Measurements from ENCODE around the gene ZNF253. TPM values are rescaled to one million over a fixed set of nuclear protein-coding genes. Genes with fewer than 3 reads are reported as not detected.
"Not testable (repeated sequence)": the region's sequence is repeated elsewhere in the genome, so short reads cannot be mapped to it uniquely, and the experiment has no call there.

Gene ZNF253
- total RNA-seq: 1.9 TPM

- peak; percentile 100 for ATAC-seq
Measured at GRCh38 chr19:19865750-19866610, at the start of gene ZNF253. Gene ZNF253 (plus strand): TSS chr19:19865882. CDS start chr19:19865997, 115 bp downstream.

- ATAC-seq: no peak
Measured at GRCh38 chr19:19816679-19817078, 49.0 kb upstream of the ZNF253 start.

DNA sequence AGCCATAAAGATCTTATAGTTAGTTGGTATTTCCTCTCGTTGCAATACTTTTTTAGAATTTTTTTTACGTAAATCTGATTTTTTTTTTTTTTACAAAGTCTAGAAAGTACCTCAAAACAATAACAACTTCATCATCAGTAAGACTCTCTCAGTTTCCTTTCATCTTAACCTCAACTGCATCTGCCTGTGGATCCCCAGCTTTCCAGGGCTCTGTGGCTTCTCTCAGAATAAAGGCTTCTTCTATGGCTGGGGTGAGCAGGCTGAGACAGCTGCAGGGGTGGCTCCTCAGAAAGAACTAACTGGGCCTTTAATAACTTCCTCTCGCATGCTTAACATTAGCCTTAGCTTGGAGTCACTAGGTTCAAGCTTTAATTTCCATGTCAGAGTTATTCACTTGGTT, 48.3 kb upstream of the ZNF253 start:
- ATAC-seq: no peak

DNA sequence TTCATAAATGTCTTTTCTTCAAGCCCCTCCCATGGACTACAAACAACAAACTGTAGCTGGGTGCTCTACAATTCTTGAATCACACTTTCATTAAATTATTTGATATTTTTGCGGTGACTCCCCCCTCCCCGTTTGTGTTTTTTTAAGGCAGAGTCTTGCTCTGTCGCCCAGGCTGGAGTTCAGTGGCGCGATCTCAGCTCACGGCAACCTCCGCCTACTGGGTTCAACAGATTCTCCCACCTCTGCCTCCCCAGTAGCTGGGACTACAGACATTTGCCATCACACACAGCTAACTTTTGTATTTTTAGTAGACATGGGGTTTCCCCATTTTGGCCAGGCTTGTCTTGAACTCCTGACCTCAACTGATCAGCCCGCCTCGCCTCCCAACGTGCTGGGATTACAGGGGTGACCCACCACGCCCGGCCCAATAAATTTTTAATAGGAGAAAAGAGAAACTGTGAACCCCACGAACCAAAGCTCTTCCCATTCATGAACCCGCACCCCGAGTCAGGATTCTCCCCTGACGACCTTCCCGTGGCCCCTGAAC, 44.8 kb upstream of the ZNF253 start:
- no peak for ATAC-seq

DNA sequence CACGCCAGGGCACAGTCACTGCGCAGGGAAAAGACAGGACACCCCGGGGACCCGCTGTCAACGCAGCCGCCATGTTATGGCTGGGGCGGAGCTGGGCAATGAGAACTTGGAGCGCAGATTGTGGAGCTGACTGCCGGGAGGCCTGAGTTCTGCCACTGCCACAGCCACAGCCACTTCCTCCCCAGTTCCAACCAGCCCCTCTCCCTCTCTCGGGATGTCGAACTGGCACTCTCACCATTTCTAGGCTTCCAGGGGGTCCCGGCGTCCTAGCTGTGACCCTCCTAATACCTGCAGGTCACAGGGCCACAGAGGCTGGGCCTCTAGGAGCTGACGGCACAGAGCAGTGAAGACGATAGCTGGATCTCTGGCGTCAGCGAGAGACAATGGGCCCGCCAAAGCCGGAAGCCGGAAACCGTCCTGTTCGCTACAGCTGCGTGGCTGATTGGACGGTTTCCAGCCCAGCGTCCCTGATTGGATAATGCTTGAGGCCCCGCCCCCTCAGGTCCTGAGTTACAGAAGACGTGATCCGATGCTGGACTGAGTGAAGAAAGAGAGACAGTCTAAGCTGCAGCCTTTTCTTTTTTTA, 44.2 kb upstream of the ZNF253 start, which contains the start of gene ZNF506:
ZNF506 (minus strand) TSS at position 385 of the 586 bp plus-strand sequence; CDS start at position 238, 147 bp downstream.
- ATAC-seq: peak; percentile 100

DNA sequence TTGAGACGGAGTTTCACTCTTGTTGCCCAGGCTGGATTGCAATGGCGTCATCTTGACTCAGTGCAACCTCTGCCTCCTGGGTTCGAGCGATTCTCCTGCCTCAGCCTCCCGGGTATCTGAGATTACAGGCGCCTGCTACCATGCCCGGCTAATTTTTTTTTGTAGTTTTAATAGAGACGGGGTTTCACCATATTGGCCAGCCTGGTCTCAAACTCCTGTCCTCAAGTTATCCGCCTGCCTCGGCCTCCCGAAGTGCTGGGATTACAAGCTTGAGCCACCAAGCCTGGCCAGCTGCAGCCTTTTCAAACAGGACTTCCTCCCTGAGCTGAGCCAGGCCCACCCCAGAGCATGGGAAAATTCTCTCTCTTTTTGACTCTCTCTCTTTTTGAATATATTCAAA, 43.7 kb upstream of the ZNF253 start:
- not testable (repeated sequence) for ATAC-seq

DNA sequence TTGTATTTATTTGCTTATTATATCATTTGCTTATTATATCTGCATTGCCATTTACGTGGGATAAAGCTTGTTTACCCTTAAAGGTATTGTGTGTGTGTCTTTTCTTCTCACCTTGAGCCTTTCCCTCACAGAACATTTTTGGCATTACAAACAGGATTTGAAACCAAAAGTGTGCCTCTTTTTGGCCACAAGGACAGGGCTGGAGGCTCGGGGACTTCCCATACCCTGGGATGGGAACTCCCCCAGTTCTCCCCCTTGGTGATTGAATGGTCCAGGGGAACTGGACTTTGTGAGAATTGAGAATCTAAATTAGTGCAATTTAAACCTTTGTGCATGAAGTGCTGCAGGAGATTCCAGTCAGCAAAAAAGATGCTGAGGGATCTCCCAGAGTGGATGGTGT, 41.8 kb upstream of the ZNF253 start:
- no peak for ATAC-seq

DNA sequence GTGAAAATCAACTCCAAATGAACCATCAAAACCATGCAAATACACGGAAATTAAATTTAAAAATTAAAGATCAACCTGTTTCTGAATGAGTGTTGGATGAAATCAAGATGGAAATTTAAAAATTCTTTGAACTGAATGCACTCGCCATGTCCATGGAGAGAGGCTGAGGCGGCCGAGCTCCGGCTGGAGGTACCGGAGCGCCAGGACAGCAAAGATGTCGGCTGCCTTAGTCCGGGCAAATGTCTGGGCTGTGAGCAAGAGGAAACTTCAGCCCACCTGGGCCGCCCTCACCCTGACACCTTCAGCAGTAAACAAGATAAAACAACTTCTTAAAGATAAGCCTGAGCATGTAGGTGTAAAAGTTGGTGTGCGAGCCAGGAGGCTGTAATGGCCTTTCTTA, 38.8 kb upstream of the ZNF253 start:
- no peak for ATAC-seq

DNA sequence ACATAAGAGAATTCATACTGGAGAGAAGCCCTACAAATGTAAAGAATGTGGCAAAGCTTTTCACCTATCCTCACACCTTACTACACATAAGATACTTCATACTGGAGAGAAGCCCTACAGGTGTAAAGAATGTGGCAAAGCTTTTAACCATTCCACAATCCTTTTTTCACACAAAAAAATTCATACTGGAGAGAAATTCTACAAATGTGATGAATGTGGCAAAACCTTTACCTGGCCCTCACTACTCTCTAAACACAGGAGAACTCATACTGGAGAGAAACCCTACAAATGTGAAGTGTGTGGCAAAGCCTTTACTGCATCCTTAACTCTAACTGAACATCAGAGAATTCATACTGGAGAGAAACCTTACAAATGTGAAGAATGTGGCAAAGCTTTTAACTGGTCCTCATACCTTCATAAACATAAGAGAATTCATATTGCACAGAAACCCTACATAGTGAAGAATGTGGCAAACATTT, 30.1 kb upstream of the ZNF253 start:
- ATAC-seq: no peak

- no peak for ATAC-seq
Measured at GRCh38 chr19:19847781-19848180, 17.9 kb upstream of the ZNF253 start.

- no peak for ATAC-seq
Measured at GRCh38 chr19:19849056-19849455, 16.6 kb upstream of the ZNF253 start.

DNA sequence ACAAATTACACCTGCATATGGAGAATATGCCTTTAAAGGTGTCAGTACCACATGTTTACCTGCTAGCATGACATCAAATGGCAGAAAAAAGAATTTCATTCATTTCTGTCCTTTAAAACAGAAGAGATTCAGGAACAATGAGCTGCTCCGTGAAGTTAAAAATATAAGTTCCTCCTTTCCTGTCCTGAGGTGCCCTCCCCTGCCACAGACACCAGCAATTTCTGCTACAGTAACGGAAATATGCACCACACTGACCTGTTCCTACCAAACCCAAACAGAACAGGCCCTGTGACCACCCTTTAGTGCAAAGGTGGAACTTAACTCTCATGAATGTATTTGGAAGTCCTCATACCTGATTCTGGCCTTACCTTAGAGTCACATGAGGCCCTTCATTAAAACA, 13.9 kb upstream of the ZNF253 start:
- not testable (repeated sequence) for ATAC-seq

GRCh38 chr19:19858751-19859150, 6.9 kb upstream of the ZNF253 start:
- ATAC-seq: no peak

GRCh38 chr19:19860756-19861390, 4.8 kb upstream of the ZNF253 start:
- no peak for ATAC-seq

DNA sequence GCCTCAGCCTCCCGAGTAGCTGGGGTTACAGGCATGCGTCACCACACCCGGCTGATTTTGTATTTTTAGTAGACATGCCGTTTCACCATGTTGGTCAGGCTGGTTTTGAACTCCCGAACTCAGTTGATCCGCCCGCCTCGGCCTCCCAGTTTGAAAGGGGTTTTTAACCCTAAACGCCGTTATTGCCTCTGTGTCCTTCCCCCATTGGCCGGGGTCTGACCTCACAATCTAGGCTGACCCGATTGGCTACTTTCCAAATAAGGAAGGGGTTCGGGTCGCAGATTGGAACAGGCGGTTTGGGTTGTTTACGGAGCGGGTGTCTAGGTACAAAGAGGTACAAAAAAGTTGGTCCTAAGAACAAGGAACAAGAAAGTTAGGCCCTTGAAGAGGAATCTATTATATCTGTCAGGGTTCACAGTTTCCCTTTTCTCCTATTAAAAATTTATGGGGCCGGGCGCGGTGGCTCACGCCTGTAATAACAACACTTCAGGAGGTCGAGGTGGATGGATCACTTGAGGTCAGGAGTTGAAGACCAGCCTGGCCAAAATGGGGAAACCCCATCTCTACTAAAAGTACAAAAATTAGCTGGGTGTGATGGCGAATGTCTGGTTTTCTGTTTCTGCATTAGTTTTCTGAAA, 1.0 kb downstream of the ZNF253 start:
- no peak for ATAC-seq

GRCh38 chr19:19870086-19870485, 4.4 kb downstream of the ZNF253 start:
- not testable (repeated sequence) for ATAC-seq

GRCh38 chr19:19871932-19872331, 6.2 kb downstream of the ZNF253 start:
- no peak for ATAC-seq

DNA sequence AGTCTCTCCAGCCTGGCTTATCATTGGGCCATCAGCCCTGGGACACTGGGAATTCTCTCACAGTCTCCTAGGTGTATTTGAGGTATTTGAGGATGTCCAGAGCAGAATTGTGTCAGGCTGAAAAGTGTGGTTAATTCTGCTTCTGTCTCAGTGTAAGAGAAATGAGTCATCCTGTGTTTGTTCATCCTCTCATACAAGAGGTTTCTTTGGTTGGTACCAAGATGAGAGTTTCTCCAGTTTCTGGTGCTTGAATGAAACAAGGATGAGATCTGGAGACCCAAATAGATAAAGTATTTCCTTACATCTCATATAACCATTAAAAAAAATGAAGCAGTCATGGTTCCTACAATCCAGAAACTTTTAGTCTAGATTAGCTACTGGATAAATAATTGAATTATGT, 7.7 kb downstream of the ZNF253 start:
- no peak for ATAC-seq

GRCh38 chr19:19877724-19878123, 12.0 kb downstream of the ZNF253 start:
- ATAC-seq: no peak

GRCh38 chr19:19884583-19884982, 18.9 kb downstream of the ZNF253 start:
- no peak for ATAC-seq

- ATAC-seq: not testable (repeated sequence)
Measured at GRCh38 chr19:19892055-19892941, 26.6 kb downstream of the ZNF253 start.
